ENCODE measurements around the gene CEMP1.
"Not testable (repeated sequence)": the region's sequence is repeated elsewhere in the genome, so short reads cannot be mapped to it uniquely, and the experiment has no call there.

Gene CEMP1, protein sequence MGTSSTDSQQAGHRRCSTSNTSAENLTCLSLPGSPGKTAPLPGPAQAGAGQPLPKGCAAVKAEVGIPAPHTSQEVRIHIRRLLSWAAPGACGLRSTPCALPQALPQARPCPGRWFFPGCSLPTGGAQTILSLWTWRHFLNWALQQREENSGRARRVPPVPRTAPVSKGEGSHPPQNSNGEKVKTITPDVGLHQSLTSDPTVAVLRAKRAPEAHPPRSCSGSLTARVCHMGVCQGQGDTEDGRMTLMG

DNA sequence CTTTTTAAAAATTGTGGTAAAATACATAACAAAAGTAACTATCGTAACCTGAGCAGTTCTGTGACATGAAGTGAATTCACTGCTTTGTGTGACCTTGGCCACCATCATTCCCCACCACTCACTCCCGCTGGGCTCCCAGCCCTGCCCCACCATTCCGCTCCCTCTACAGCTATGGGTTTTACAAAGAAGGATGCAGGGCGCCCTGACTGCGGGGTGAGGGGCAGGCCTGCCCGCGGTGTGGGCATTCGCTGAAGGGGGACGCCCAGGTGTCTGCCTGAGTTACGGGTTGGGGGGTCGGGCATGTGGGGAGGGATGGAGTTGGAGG, at the start of gene CEMP1:
Gene CEMP1 (minus strand): TSS at position 38 of the 325 bp plus-strand sequence. CDS start 335 bp downstream, outside the sequence.
- peak within 1 kb of the TSS; percentile 98 for H3K27ac Mint-ChIP-seq (ENCODE audit: low read depth)
- no peak for DNase-seq (ENCODE audit: low spot score in 2 of 2)
- peaks cover 42% of the 10 kb centered on the region for H3K36me3 Mint-ChIP-seq (ENCODE audit: insufficient read depth)

DNA sequence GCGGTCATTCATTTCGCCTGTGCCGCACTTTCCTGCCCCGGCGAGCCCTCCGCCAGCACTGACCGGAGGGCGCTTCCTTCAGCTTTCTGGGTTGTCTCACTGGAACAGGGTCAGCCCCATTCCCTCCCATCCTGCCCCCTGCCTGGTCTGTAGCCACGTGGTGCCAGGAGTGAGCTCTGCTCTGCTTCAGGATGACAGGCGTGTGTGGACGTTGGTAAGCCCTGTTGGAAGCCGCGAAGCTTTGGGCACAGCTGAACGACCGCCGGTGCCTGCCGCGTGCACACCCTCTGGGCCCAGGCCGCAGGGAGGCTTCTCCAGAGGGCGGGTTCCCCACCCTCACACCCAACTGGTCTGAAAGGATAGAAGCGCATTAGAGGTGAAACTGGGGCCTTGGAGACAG, 49.6 kb upstream of the CEMP1 start:
- not testable (repeated sequence) for H3K27me3 Mint-ChIP-seq; H3K4me3 Mint-ChIP-seq; H3K4me1 Mint-ChIP-seq; DNase-seq (ENCODE audit: low spot score in 2 of 2); ATAC-seq (replicated peaks; ENCODE audit: extremely low read depth, poor library complexity, severe bottlenecking); H3K9me3 Mint-ChIP-seq; H3K36me3 Mint-ChIP-seq (ENCODE audit: insufficient read depth); H3K27ac Mint-ChIP-seq (ENCODE audit: low read depth)

More for the DNA sequence above, at the start of gene CEMP1:
- no peaks in the 10 kb centered on the region for H3K27me3 Mint-ChIP-seq
- H3K9me3 Mint-ChIP-seq = no peaks in the 10 kb centered on the region
- peaks cover 29% of the 10 kb centered on the region for H3K4me1 Mint-ChIP-seq
- no peak for ATAC-seq (replicated peaks; ENCODE audit: extremely low read depth, poor library complexity, severe bottlenecking)
- peak within 1 kb of the TSS; percentile 93 for H3K4me3 Mint-ChIP-seq

- H3K36me3 Mint-ChIP-seq (ENCODE audit: insufficient read depth); H3K4me3 Mint-ChIP-seq; H3K4me1 Mint-ChIP-seq; DNase-seq (ENCODE audit: low spot score in 2 of 2); H3K9me3 Mint-ChIP-seq; H3K27ac Mint-ChIP-seq (ENCODE audit: low read depth); H3K27me3 Mint-ChIP-seq: not testable (repeated sequence)
- ATAC-seq (replicated peaks; ENCODE audit: extremely low read depth, poor library complexity, severe bottlenecking) = peak; percentile 36
These were observed 48.9 kb upstream of the CEMP1 start for GRCh38 chr16:2580143-2580542.

- not testable (repeated sequence) for H3K9me3 Mint-ChIP-seq; H3K36me3 Mint-ChIP-seq (ENCODE audit: insufficient read depth); H3K4me1 Mint-ChIP-seq; H3K27ac Mint-ChIP-seq (ENCODE audit: low read depth); H3K4me3 Mint-ChIP-seq; ATAC-seq (replicated peaks; ENCODE audit: extremely low read depth, poor library complexity, severe bottlenecking); DNase-seq (ENCODE audit: low spot score in 2 of 2); H3K27me3 Mint-ChIP-seq
These were observed 47.7 kb upstream of the CEMP1 start for GRCh38 chr16:2578905-2579304.

DNA sequence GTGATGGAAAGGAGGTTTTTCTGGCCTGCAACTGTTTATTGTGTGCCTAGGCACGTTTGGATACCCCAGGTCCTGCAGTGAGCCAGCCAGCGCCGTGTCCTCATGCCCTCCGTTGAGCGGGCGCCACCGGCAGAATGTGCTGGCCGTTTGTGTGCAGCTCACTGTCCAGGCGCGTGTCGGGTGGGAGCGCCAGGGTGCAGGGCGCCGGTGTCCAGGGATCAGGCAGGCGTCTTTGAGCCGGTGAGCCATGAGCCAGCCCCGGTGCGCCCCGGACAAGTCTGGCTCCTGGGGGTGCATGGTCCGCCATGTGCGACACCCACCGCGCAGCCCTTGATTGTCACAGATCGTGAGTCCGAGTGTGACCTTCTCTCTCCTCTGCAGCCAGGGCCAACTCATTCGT, 45.8 kb upstream of the CEMP1 start:
- DNase-seq (ENCODE audit: low spot score in 2 of 2); H3K27me3 Mint-ChIP-seq; ATAC-seq (replicated peaks; ENCODE audit: extremely low read depth, poor library complexity, severe bottlenecking); H3K27ac Mint-ChIP-seq (ENCODE audit: low read depth); H3K36me3 Mint-ChIP-seq (ENCODE audit: insufficient read depth); H3K4me1 Mint-ChIP-seq; H3K4me3 Mint-ChIP-seq; H3K9me3 Mint-ChIP-seq: not testable (repeated sequence)

DNA sequence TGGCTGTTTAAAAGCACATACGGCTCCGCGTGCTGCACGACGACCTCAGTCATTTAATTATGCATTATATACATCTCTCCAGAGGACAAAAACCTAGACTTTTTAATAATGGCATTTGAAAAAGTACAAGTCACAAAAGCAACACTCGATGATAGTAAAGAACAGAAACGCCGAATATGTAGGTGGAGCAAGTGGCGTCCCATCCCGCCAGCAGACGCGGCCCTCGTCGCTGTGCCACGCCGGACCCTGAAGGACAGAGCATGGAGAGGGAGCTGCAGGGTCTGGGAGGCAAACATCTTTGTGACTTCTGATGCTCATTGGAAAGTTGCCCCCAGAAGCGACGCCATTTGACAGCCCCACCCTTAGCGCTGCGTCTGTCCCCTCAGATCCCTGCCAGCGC, 44.6 kb upstream of the CEMP1 start:
- H3K27me3 Mint-ChIP-seq; H3K4me3 Mint-ChIP-seq; H3K27ac Mint-ChIP-seq (ENCODE audit: low read depth); ATAC-seq (replicated peaks; ENCODE audit: extremely low read depth, poor library complexity, severe bottlenecking); H3K4me1 Mint-ChIP-seq; H3K36me3 Mint-ChIP-seq (ENCODE audit: insufficient read depth); DNase-seq (ENCODE audit: low spot score in 2 of 2); H3K9me3 Mint-ChIP-seq: not testable (repeated sequence)

- not testable (repeated sequence) for H3K36me3 Mint-ChIP-seq (ENCODE audit: insufficient read depth); DNase-seq (ENCODE audit: low spot score in 2 of 2); H3K27me3 Mint-ChIP-seq; H3K27ac Mint-ChIP-seq (ENCODE audit: low read depth); H3K9me3 Mint-ChIP-seq; ATAC-seq (replicated peaks; ENCODE audit: extremely low read depth, poor library complexity, severe bottlenecking); H3K4me1 Mint-ChIP-seq; H3K4me3 Mint-ChIP-seq
These were observed 41.5 kb upstream of the CEMP1 start for GRCh38 chr16:2572704-2573103.

DNA sequence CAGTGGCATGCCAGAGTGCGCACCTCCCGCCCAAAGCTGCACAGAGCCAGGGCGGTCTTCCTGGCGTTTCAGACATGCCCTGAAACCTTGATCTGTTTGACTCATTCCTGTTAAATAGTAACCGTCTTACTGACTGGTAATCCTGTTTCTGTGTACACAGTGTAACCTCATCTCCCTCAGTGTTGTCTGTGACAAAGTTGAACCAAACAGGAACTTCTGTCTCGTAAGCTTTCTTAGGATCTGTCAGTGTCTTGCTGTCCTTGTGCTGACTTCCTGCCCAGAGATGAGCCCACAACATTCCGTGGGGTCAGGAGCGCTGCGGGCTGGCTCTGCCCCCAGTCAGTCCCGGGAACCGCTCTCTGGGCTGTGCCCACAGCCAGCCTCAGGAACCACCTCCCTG, 37.4 kb upstream of the CEMP1 start:
- not testable (repeated sequence) for H3K36me3 Mint-ChIP-seq (ENCODE audit: insufficient read depth); H3K9me3 Mint-ChIP-seq; H3K4me3 Mint-ChIP-seq; ATAC-seq (replicated peaks; ENCODE audit: extremely low read depth, poor library complexity, severe bottlenecking); H3K4me1 Mint-ChIP-seq; H3K27me3 Mint-ChIP-seq; H3K27ac Mint-ChIP-seq (ENCODE audit: low read depth); DNase-seq (ENCODE audit: low spot score in 2 of 2)

- H3K36me3 Mint-ChIP-seq (ENCODE audit: insufficient read depth); H3K4me1 Mint-ChIP-seq; ATAC-seq (replicated peaks; ENCODE audit: extremely low read depth, poor library complexity, severe bottlenecking); H3K4me3 Mint-ChIP-seq; H3K27me3 Mint-ChIP-seq; H3K9me3 Mint-ChIP-seq; DNase-seq (ENCODE audit: low spot score in 2 of 2); H3K27ac Mint-ChIP-seq (ENCODE audit: low read depth): not testable (repeated sequence)
These were observed 36.3 kb upstream of the CEMP1 start for GRCh38 chr16:2567506-2567905.

- not testable (repeated sequence) for H3K9me3 Mint-ChIP-seq; H3K4me3 Mint-ChIP-seq; H3K36me3 Mint-ChIP-seq (ENCODE audit: insufficient read depth); H3K27ac Mint-ChIP-seq (ENCODE audit: low read depth); H3K4me1 Mint-ChIP-seq; H3K27me3 Mint-ChIP-seq
- ATAC-seq (replicated peaks; ENCODE audit: extremely low read depth, poor library complexity, severe bottlenecking) (peak; percentile 81), DNase-seq (ENCODE audit: low spot score in 2 of 2) (peak; percentile 52 to 53)
These were observed 29.6 kb upstream of the CEMP1 start for GRCh38 chr16:2560798-2561133.

GRCh38 chr16:2560131-2560797, 29.1 kb upstream of the CEMP1 start:
- not testable (repeated sequence) for DNase-seq (ENCODE audit: low spot score in 2 of 2); ATAC-seq (replicated peaks; ENCODE audit: extremely low read depth, poor library complexity, severe bottlenecking); H3K27me3 Mint-ChIP-seq; H3K4me1 Mint-ChIP-seq; H3K9me3 Mint-ChIP-seq; H3K36me3 Mint-ChIP-seq (ENCODE audit: insufficient read depth); H3K4me3 Mint-ChIP-seq; H3K27ac Mint-ChIP-seq (ENCODE audit: low read depth)

DNA sequence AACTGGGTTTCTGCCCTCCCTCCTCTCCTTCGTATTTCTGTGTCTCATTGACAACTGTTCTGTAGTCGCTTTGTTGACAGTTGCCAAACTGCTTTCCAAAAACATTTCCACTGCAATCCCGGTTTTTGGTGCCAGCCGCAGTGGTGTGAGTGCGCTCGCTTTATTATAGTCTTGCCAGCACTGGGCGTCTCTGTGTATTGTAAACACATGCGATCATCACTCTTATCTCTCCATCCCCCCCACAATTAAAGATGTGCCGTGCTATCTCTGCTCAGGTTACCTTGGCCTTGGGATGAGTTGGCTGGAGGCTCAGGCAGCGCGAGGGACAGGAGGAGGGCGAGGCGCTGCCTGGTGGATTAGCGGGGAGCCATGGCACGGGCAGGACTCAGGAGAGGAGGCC, 25.9 kb upstream of the CEMP1 start:
- H3K27me3 Mint-ChIP-seq; ATAC-seq (replicated peaks; ENCODE audit: extremely low read depth, poor library complexity, severe bottlenecking); DNase-seq (ENCODE audit: low spot score in 2 of 2); H3K9me3 Mint-ChIP-seq; H3K4me1 Mint-ChIP-seq; H3K27ac Mint-ChIP-seq (ENCODE audit: low read depth); H3K36me3 Mint-ChIP-seq (ENCODE audit: insufficient read depth); H3K4me3 Mint-ChIP-seq: not testable (repeated sequence)

DNA sequence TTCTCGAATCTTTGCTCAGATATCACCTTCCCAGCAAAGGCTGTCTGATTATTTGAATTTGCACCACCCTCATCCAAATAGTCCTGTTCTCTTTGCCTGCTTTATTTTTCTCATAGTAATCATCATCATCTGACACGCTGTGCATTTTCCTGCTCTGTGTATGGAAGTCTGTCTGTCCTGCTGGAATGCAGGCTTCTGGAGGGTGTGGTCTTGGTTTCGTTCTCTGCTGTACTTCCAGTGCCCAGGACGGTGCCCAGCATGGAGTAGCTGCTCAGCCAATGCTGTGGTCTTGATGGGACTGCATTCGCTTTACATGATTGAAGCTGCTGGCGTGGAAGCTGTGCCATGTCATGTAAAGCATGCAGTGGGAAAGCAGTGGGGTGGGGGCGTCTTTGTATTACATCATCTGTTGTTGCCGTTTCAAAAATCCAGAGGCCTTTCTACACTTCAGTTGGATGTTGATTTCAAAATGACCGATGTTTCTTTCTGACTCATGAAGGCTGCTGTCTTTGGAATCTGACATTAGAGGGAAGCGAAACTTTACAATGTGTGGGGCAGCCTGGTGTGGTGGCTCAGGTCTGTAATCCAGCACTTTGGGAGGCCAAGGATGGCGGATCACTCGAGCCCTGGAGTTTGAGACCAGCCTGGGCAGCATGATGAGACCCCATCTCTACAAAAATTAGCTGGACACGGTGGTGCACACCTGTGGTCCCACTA, 23.7 kb upstream of the CEMP1 start:
- H3K9me3 Mint-ChIP-seq = not testable (repeated sequence)

More for the DNA sequence above, 23.7 kb upstream of the CEMP1 start:
- not testable (repeated sequence) for H3K36me3 Mint-ChIP-seq (ENCODE audit: insufficient read depth); ATAC-seq (replicated peaks; ENCODE audit: extremely low read depth, poor library complexity, severe bottlenecking); H3K4me1 Mint-ChIP-seq; H3K27me3 Mint-ChIP-seq; H3K4me3 Mint-ChIP-seq; H3K27ac Mint-ChIP-seq (ENCODE audit: low read depth); DNase-seq (ENCODE audit: low spot score in 2 of 2)

All from central memory CD8-positive, alpha-beta T cell (primary cell).